Fibroblast of lung (primary cell): ENCODE results near the gene BCL7A. TPM values are rescaled to one million over a fixed set of nuclear protein-coding genes. Genes with fewer than 3 reads are reported as not detected.

Experiments used
- DNase-seq, 2 donors: peaks; one replicate each; pipeline versions ENCODE4 v3.0.0 to v3.0.0-alpha.2; 2010; ENCODE audit warnings: low read depth in 2 of 2
- H2AFZ ChIP-seq: 2 replicates; pipeline ENCODE4 v1.5.1; 2012; ENCODE audit warnings: low read length, control low read depth, inconsistent platforms
- H3K27ac ChIP-seq: 2 replicates; pipeline ENCODE4 v1.5.1; 2011; ENCODE audit warnings: low read length, control low read depth; ENCODE audit not compliant: insufficient read depth
- H3K27me3 ChIP-seq: 2 replicates; pipeline ENCODE4 v1.5.1; 2011; ENCODE audit warnings: mild to moderate bottlenecking, low read length; ENCODE audit not compliant: control insufficient read depth, insufficient read depth
- H3K36me3 ChIP-seq: 2 replicates; pipeline ENCODE4 v1.5.1; 2011; ENCODE audit warnings: low read length; ENCODE audit not compliant: control insufficient read depth, insufficient read depth
- H3K4me1 ChIP-seq: 2 replicates; pipeline ENCODE4 v1.5.1; 2011; ENCODE audit warnings: low read length; ENCODE audit not compliant: control insufficient read depth, insufficient read depth; ENCODE audit errors: extremely low read depth
- H3K4me2 ChIP-seq: 2 replicates; pipeline ENCODE4 v1.5.1; 2011; ENCODE audit warnings: low read length, control low read depth; ENCODE audit not compliant: insufficient read depth; ENCODE audit errors: extremely low read depth
- H3K4me3 ChIP-seq, 4 experiments: fragments of 200-600 bp in 1 of 4; sonication (generic) in 1 of 4; replicated peaks in 1 of 4; 2 replicates each; pipeline ENCODE4 v1.5.1; 2011 to 2016; ENCODE audit warnings: low read length in 4 of 4, low read depth in 3 of 4, mild to moderate bottlenecking in 3 of 4, control low read depth in 2 of 4, inconsistent platforms in 1 of 4, mixed read lengths in 1 of 4; ENCODE audit not compliant: insufficient read depth in 1 of 4; ENCODE audit errors: control extremely low read depth in 1 of 4
- H3K79me2 ChIP-seq: 2 replicates; pipeline ENCODE4 v1.5.1; 2012; ENCODE audit warnings: mild to moderate bottlenecking, low read length, inconsistent platforms; ENCODE audit not compliant: control insufficient read depth, insufficient read depth
- H3K9ac ChIP-seq: 2 replicates; pipeline ENCODE4 v1.5.1; 2011; ENCODE audit warnings: mild to moderate bottlenecking, low read length, control low read depth; ENCODE audit not compliant: insufficient read depth
- H3K9me3 ChIP-seq: 2 replicates; pipeline ENCODE4 v1.5.1; 2012; ENCODE audit warnings: low read depth, low read length; ENCODE audit not compliant: control insufficient read depth, insufficient read depth
- H4K20me1 ChIP-seq: 2 replicates; pipeline ENCODE4 v1.5.1; 2011; ENCODE audit warnings: low read length; ENCODE audit not compliant: control insufficient read depth, insufficient read depth; ENCODE audit errors: extremely low read depth
- CTCF ChIP-seq, 2 donors: IDR thresholded peaks in 1 of 2; conservative IDR thresholded peaks in 1 of 2; 1 replicate in 1 of 2; 2 replicates in 1 of 2; pipeline ENCODE4 v1.5.1; 2011 to 2012; ENCODE audit warnings: low read length in 2 of 2, control low read depth in 1 of 2, inconsistent platforms in 1 of 2, low read depth in 1 of 2, mild to moderate bottlenecking in 1 of 2
- EZH2 ChIP-seq: IDR thresholded peaks from 2 replicates; pipeline ENCODE4 v1.5.1; 2012; ENCODE audit warnings: low read length, control low read depth, mild to moderate bottlenecking; ENCODE audit errors: missing control alignments
- polyA plus RNA-seq, 2 donors: library from polyadenylated mRNA; depleted of rRNA in 1 of 2; stranded (reverse) in 1 of 2; unstranded in 1 of 2; fragments of >200 nt; gene quantifications; 2 replicates each; pipeline ENCODE4 v1.2.1, GENCODE V29; 2011 to 2012; ENCODE audit warnings: missing spikeins in 1 of 2
- total RNA-seq: library from RNA; depleted of rRNA; stranded (reverse); fragments of >200 nt; gene quantifications from 2 replicates; pipeline ENCODE4 v1.2.1, GENCODE V29; 2014

Gene BCL7A
- total and polyA plus RNA-seq, 2 donors (not counting 1 experiment from before 2014, with no cell fraction given) = 3.8 to 7.4 TPM

GRCh38 chr12:122060081-122060501 lies 38.4 kb downstream of the BCL7A start:
- Histone ChIP-seq H3K9ac (no peak overlapping the region), H4K20me1 (no peaks in the 10 kb centered on the region), H3K36me3 (peaks cover 3% of the 10 kb centered on the region), H3K27ac (no peak overlapping the region), H3K79me2 (no peaks in the 10 kb centered on the region), H3K4me1 (peaks cover 26% of the 10 kb centered on the region), H3K9me3 (no peaks in the 10 kb centered on the region), H3K27me3 (no peaks in the 10 kb centered on the region), H2AFZ (no peak overlapping the region), H3K4me2 (no peak overlapping the region), H3K4me3 (no peak overlapping the region)
- DNase-seq = peak in 1 of 2 donors; percentile 32
- no peak for TF ChIP-seq CTCF (conservative IDR thresholded peaks at IDR 0.05 in 1 of 2, IDR thresholded peaks at IDR 0.05 in 1 of 2; ENCODE audit: low read depth in 1 of 2, low read length in 2 of 2)
- TF ChIP-seq EZH2 = no peak

GRCh38 chr12:122061253-122061652 lies 39.6 kb downstream of the BCL7A start:
- Histone ChIP-seq H4K20me1 (no peaks in the 10 kb centered on the region), H3K79me2 (no peaks in the 10 kb centered on the region), H3K36me3 (peaks cover 3% of the 10 kb centered on the region), H3K4me1 (peaks cover 28% of the 10 kb centered on the region), H3K27ac (no peak overlapping the region), H3K4me2 (no peak overlapping the region), H3K27me3 (no peaks in the 10 kb centered on the region), H2AFZ (no peak overlapping the region), H3K9me3 (no peaks in the 10 kb centered on the region), H3K4me3 (no peak overlapping the region), H3K9ac (no peak overlapping the region)
- TF ChIP-seq EZH2 (no peak), CTCF (conservative IDR thresholded peaks at IDR 0.05 in 1 of 2, IDR thresholded peaks at IDR 0.05 in 1 of 2; ENCODE audit: low read depth in 1 of 2, low read length in 2 of 2) (no peak)
- DNase-seq = no peak

- peak overlapping the region; percentile 61 for H3K4me2 ChIP-seq
- peaks cover 31% of the 10 kb centered on the region for H3K4me1 ChIP-seq
- no peaks in the 10 kb centered on the region for H3K9me3 ChIP-seq
- H4K20me1 ChIP-seq = no peaks in the 10 kb centered on the region
- peak overlapping the region; percentile 81 for H3K27ac ChIP-seq
- H3K9ac ChIP-seq = peak overlapping the region; percentile 20
- H2AFZ ChIP-seq = peak overlapping the region; percentile 53
- DNase-seq = peak; percentile 61 to 92
- peak overlapping the region in 1 of 4 experiments; percentile 23 for H3K4me3 ChIP-seq
- no peaks in the 10 kb centered on the region for H3K27me3 ChIP-seq
- no peaks in the 10 kb centered on the region for H3K79me2 ChIP-seq
- no peak for TF ChIP-seq EZH2
- TF ChIP-seq CTCF (conservative IDR thresholded peaks at IDR 0.05 in 1 of 2, IDR thresholded peaks at IDR 0.05 in 1 of 2; ENCODE audit: low read depth in 1 of 2, low read length in 2 of 2) = no peak
- peaks cover 3% of the 10 kb centered on the region for H3K36me3 ChIP-seq
These were observed 41.4 kb downstream of the BCL7A start for GRCh38 chr12:122062832-122063693.
